H1 (cell line): ENCODE measurements around the gene P2RX6. TPM values are rescaled to one million over a fixed set of nuclear protein-coding genes. Genes with fewer than 3 reads are reported as not detected.

Source experiments
- CTCF ChIA-PET: fragments of 300-600 bp; sonication (Branson Sonifier 250); formaldehyde crosslinking; loops from one replicate; lab custom pipeline; 2021; ENCODE audit not compliant: partially characterized antibody; lab: Charles Lee
- POLR2A ChIA-PET: fragments of 300-600 bp; sonication (Branson Sonifier 250); formaldehyde crosslinking; loops from one replicate; lab custom pipeline; 2021; ENCODE audit warnings: inconsistent platforms; ENCODE audit not compliant: partially characterized antibody; lab: Charles Lee
- DNase-seq, 2 experiments: peaks; one replicate each; pipeline versions ENCODE4 v3.0.0 to v3.0.0-alpha.2; 2010 to 2022; ENCODE audit warnings: low spot score in 2 of 2, low read depth in 1 of 2, mixed read lengths in 1 of 2
- FAIRE-seq: peaks from 2 replicates; lab custom pipeline; 2011; peaks lifted over from hg19 to GRCh38; lab: Jason Lieb, UNC
- H2AFZ ChIP-seq: 2 replicates; pipeline ENCODE4 v1.8.1; 2012; ENCODE audit warnings: low read length, inconsistent platforms
- H2AK5ac ChIP-seq: 2 replicates; pipeline ENCODE4 v1.6.1; 2013; ENCODE audit warnings: low read depth, low read length
- H2BK120ac ChIP-seq: replicated peaks from 2 replicates; pipeline ENCODE3; 2013; ENCODE audit warnings: low read depth, low read length, inconsistent platforms
- H2BK12ac ChIP-seq: 2 replicates; pipeline ENCODE4 v1.6.1; 2013; ENCODE audit warnings: low read depth, low read length
- H2BK15ac ChIP-seq: 2 replicates; pipeline ENCODE4 v1.6.1; 2013; ENCODE audit warnings: low read length
- H2BK20ac ChIP-seq: 2 replicates; pipeline ENCODE4 v1.6.1; 2013; ENCODE audit warnings: low read length
- H2BK5ac ChIP-seq: 2 replicates; pipeline ENCODE4 v1.6.1; 2013; ENCODE audit warnings: low read depth, low read length
- H3K14ac ChIP-seq: 2 replicates; pipeline ENCODE4 v1.6.1; 2013; ENCODE audit warnings: inconsistent platforms; ENCODE audit not compliant: insufficient read length
- H3K18ac ChIP-seq: 2 replicates; pipeline ENCODE4 v1.6.1; 2013; ENCODE audit warnings: low read length; ENCODE audit errors: extremely low read depth
- H3K23ac ChIP-seq: 2 replicates; pipeline ENCODE4 v1.6.1; 2013; ENCODE audit warnings: inconsistent platforms; ENCODE audit not compliant: insufficient read length
- H3K23me2 ChIP-seq: 2 replicates; pipeline ENCODE4 v1.6.1; 2013; ENCODE audit warnings: low read depth, low read length
- H3K27ac ChIP-seq: 2 replicates; pipeline ENCODE4 v1.6.1; 2011; ENCODE audit warnings: low read depth, low read length, inconsistent platforms
- H3K27me3 ChIP-seq, 4 experiments: replicated peaks in 1 of 4; 1 replicate in 1 of 4; 2 replicates in 3 of 4; pipeline versions ENCODE4 v1.6.1 to v1.8.1; 2011 to 2013; ENCODE audit warnings: low read length in 3 of 4, mild to moderate bottlenecking in 3 of 4, inconsistent platforms in 2 of 4, mixed read lengths in 2 of 4, moderate library complexity in 1 of 4; ENCODE audit not compliant: control insufficient read depth in 3 of 4, insufficient read depth in 3 of 4; ENCODE audit errors: extremely low read depth in 1 of 4
- H3K36me3 ChIP-seq, 4 experiments: 2 replicates each; pipeline versions ENCODE4 v1.6.1 to v1.8.1; 2011 to 2013; ENCODE audit warnings: mild to moderate bottlenecking in 4 of 4, low read length in 3 of 4, moderate library complexity in 2 of 4, control low read depth in 1 of 4, inconsistent platforms in 1 of 4; ENCODE audit not compliant: insufficient read depth in 4 of 4, control insufficient read depth in 2 of 4
- H3K4ac ChIP-seq: replicated peaks from 2 replicates; pipeline ENCODE3; 2013; ENCODE audit warnings: low read length, low read depth, mixed read lengths, inconsistent platforms; ENCODE audit not compliant: insufficient read length
- H3K4me1 ChIP-seq, 4 experiments: replicated peaks in 1 of 4; 1 replicate in 1 of 4; 2 replicates in 3 of 4; pipeline versions ENCODE4 v1.6.1 to v1.8.1; 2011 to 2013; ENCODE audit warnings: low read length in 3 of 4, inconsistent platforms in 2 of 4, mixed read lengths in 1 of 4; ENCODE audit not compliant: insufficient read depth in 4 of 4, control insufficient read depth in 3 of 4
- H3K4me2 ChIP-seq, 2 experiments: 2 replicates each; pipeline versions ENCODE4 v1.6.1 to v1.8.1; 2011 to 2013; ENCODE audit warnings: low read depth in 2 of 2, low read length in 2 of 2, control low read depth in 1 of 2, inconsistent platforms in 1 of 2, mild to moderate bottlenecking in 1 of 2; ENCODE audit not compliant: insufficient read depth in 1 of 2
- H3K4me3 ChIP-seq, 4 experiments: fragments of 200-600, 300-600 bp in 1 of 4; sonication (generic), shearing (Covaris generic), sonication (Bioruptor Twin) in 1 of 4; 2 replicates each; pipeline versions ENCODE4 v1.5.1 to v1.8.1; 2011 to 2016; ENCODE audit warnings: low read length in 4 of 4, low read depth in 3 of 4, control low read depth in 2 of 4, inconsistent platforms in 2 of 4, mild to moderate bottlenecking in 2 of 4, mixed read lengths in 1 of 4, moderate library complexity in 1 of 4; ENCODE audit not compliant: insufficient read depth in 2 of 4; ENCODE audit errors: extremely low read depth in 1 of 4
- H3K56ac ChIP-seq: replicated peaks from 2 replicates; pipeline ENCODE3; 2013; ENCODE audit warnings: low read depth, mild to moderate bottlenecking, mixed read lengths, low read length, inconsistent platforms; ENCODE audit not compliant: insufficient read length
- H3K79me1 ChIP-seq: 2 replicates; pipeline ENCODE4 v1.6.1; 2013; ENCODE audit warnings: low read depth, low read length, control low read depth
- H3K79me2 ChIP-seq, 2 experiments: 2 replicates each; pipeline versions ENCODE4 v1.6.1 to v1.8.1; 2012 to 2013; ENCODE audit warnings: low read length in 2 of 2, mild to moderate bottlenecking in 2 of 2, inconsistent platforms in 1 of 2; ENCODE audit not compliant: insufficient read depth in 2 of 2, control insufficient read depth in 1 of 2
- H3K9ac ChIP-seq, 4 experiments: replicated peaks in 1 of 4; 1 replicate in 1 of 4; 2 replicates in 3 of 4; pipeline versions ENCODE4 v1.6.1 to v1.8.1; 2011 to 2013; ENCODE audit warnings: low read depth in 3 of 4, low read length in 3 of 4, control low read depth in 2 of 4, mild to moderate bottlenecking in 2 of 4, moderate library complexity in 2 of 4, inconsistent platforms in 1 of 4; ENCODE audit errors: extremely low read depth in 1 of 4
- H3K9me3 ChIP-seq, 2 experiments: 2 replicates each; pipeline versions ENCODE4 v1.6.1 to v1.8.1; 2012 to 2013; ENCODE audit warnings: mild to moderate bottlenecking in 2 of 2, moderate library complexity in 2 of 2, control low read depth in 1 of 2, inconsistent platforms in 1 of 2, low read depth in 1 of 2, low read length in 1 of 2, mixed read lengths in 1 of 2; ENCODE audit not compliant: insufficient read depth in 2 of 2
- H4K20me1 ChIP-seq, 2 experiments: replicated peaks in 1 of 2; 2 replicates each; pipeline versions ENCODE3 to v1.8.1; 2011 to 2013; ENCODE audit warnings: inconsistent platforms in 2 of 2, low read length in 2 of 2, mild to moderate bottlenecking in 1 of 2; ENCODE audit not compliant: insufficient read depth in 2 of 2, control insufficient read depth in 1 of 2
- H4K5ac ChIP-seq: 2 replicates; pipeline ENCODE4 v1.6.1; 2013; ENCODE audit warnings: low read length, low read depth, mixed read lengths, inconsistent platforms; ENCODE audit not compliant: insufficient read length
- H4K8ac ChIP-seq: 2 replicates; pipeline ENCODE4 v1.8.0; 2013; ENCODE audit warnings: mild to moderate bottlenecking, moderate library complexity, low read length, inconsistent platforms; ENCODE audit not compliant: insufficient read depth; ENCODE audit errors: extremely low read depth
- H4K91ac ChIP-seq: replicated peaks from 2 replicates; pipeline ENCODE3; 2013; ENCODE audit warnings: low read length, mixed read lengths, inconsistent platforms; ENCODE audit not compliant: insufficient read length
- ATF2 ChIP-seq: IDR thresholded peaks from 2 replicates; pipeline ENCODE4 v1.6.1; 2012; ENCODE audit warnings: low read length, inconsistent platforms
- HDAC6 ChIP-seq: IDR thresholded peaks from one replicate; pipeline ENCODE4 v1.7.1; 2012; ENCODE audit warnings: low read depth, mild to moderate bottlenecking, inconsistent platforms, low read length, moderate library complexity
- RNF2 ChIP-seq: fragments of 200-900, 300-1000 bp; sonication (generic); IDR thresholded peaks from 2 replicates; pipeline ENCODE4 v1.7.1; 2016; ENCODE audit warnings: borderline replicate concordance, low read depth, mild to moderate bottlenecking, antibody characterized with exemption, low read length; ENCODE audit not compliant: poor library complexity, severe bottlenecking; ENCODE audit errors: missing control alignments
- SAP30 ChIP-seq: fragments of 300-600 bp; sonication (generic); IDR thresholded peaks from 2 replicates; pipeline ENCODE4 v1.7.1; 2012; ENCODE audit warnings: low read length, moderate library complexity, mild to moderate bottlenecking, inconsistent platforms; ENCODE audit not compliant: insufficient read depth, insufficient replicate concordance
- WGBS, 2 experiments: shearing (Covaris generic) in 1 of 2; methylation state at CpG; one replicate each; pipeline versions ENCODE4 v1.1.6 to v1.1.7; 2013 to 2015; ENCODE audit warnings: low lambda C conversion rate in 2 of 2, mixed read lengths in 2 of 2, inconsistent platforms in 1 of 2, low coverage in 1 of 2, missing lambda C conversion rate in 1 of 2; ENCODE audit not compliant: insufficient replicate concordance in 2 of 2, insufficient coverage in 1 of 2, insufficient read length in 1 of 2; ENCODE audit errors: extremely low coverage in 1 of 2, missing lambda C conversion rate in 1 of 2; 5-methylcytosine and 5-hydroxymethylcytosine counted together
- polyA plus RNA-seq, 7 experiments: library from polyadenylated mRNA; depleted of rRNA in 3 of 7; stranded (reverse) in 5 of 7; unstranded in 2 of 7; fragments of >200 nt in 5 of 7; fragments of 200-250 nt in 2 of 7; gene quantifications; 1 replicate in 5 of 7; 2 replicates in 1 of 7; 4 replicates in 1 of 7; pipeline versions ENCODE4 v1.2.1 to v1.2.3, GENCODE V29; 2011 to 2013; ENCODE audit warnings: missing spikeins in 2 of 7, mixed read lengths in 2 of 7
- total RNA-seq: library from RNA; stranded (reverse); fragmentation: NEBNext Ultra II Directional; extraction: Animal tissue kit (Norgen Biotek cat#: 25700); gene quantifications from 2 replicates; pipeline ENCODE4 v1.2.1, GENCODE V29; 2021

Gene P2RX6
- total and polyA plus RNA-seq, 2 of the 8 experiments (the other 6 are each of a cell fraction or from before 2014, with no cell fraction given) = 0.09 TPM; not detected in 1

- Histone ChIP-seq H3K23ac (no peak overlapping the region), H3K36me3 (no peaks in the 10 kb centered on the region), H3K27me3 (no peaks in the 10 kb centered on the region), H2BK120ac (no peak overlapping the region), H3K4me3 (no peak overlapping the region), H4K91ac (no peak overlapping the region), H2AFZ (no peak overlapping the region), H3K23me2 (no peaks in the 10 kb centered on the region), H3K27ac (no peak overlapping the region), H3K4me2 (peak overlapping the region; percentile 40 to 49), H3K79me1 (no peaks in the 10 kb centered on the region), H2BK20ac (0 out of 2 replicates have a peak overlapping the region, but pooled peaks have one; percentile 72), H2AK5ac (no peak overlapping the region), H3K4me1 (peaks cover 2 to 17% (median 12%) of the 10 kb centered on the region in 4 experiments; a peak in 5 of 7 replicates), H3K18ac (0 out of 2 replicates have a peak overlapping the region, but pooled peaks have one; percentile 19), H4K20me1 (no peaks in the 10 kb centered on the region), H3K56ac (no peak overlapping the region), H4K5ac (no peak overlapping the region), H3K79me2 (no peaks in the 10 kb centered on the region), H3K4ac (no peak overlapping the region), H3K14ac (no peak overlapping the region), H3K9me3 (no peaks in the 10 kb centered on the region), H4K8ac (no peak overlapping the region), H2BK5ac (peak overlapping the region; percentile 44; the same call in 1 of the 2 replicates), H2BK12ac (no peak overlapping the region; the same call in 1 of the 2 replicates), H2BK15ac (0 out of 2 replicates have a peak overlapping the region, but pooled peaks have one; percentile 72), H3K9ac (no peak overlapping the region)
- WGBS, 2 experiments = 47% methylated on average over 8 of the region's 8 CpGs; no CpG with 5 or more reads in 1 of the 2 experiments
- POLR2A ChIA-PET = interaction anchor here (0.6 to 0.9 kb wide), 2 partner anchors 9 to 40 kb away, joined by 3 read pairs; no protein-coding TSS in a partner anchor
- FAIRE-seq (no peak), DNase-seq (no peak)
- CTCF ChIA-PET = interaction anchor here (0.6 to 1.4 kb wide), 8 partner anchors 13 to 49 kb away, joined by 3 to 5 read pairs (median 3); partner anchors contain the start of gene SLC7A4
- TF ChIP-seq HDAC6 (no peak), SAP30 (no peak), RNF2 (no peak), ATF2 (no peak)
Observed at GRCh38 chr22:21051831-21052400, 37.0 kb downstream of the P2RX6 start.
